Measurements from ENCODE around the gene TADA2B.

TADA2B gene

GRCh38 chr4:7041801-7042502 is 1.2 kb upstream of the TADA2B start:
- no peak for DNase-seq

GRCh38 chr4:7042503-7043283 is 479 bp upstream of the TADA2B start:
- DNase-seq = peak; percentile 93 to 94

DNA sequence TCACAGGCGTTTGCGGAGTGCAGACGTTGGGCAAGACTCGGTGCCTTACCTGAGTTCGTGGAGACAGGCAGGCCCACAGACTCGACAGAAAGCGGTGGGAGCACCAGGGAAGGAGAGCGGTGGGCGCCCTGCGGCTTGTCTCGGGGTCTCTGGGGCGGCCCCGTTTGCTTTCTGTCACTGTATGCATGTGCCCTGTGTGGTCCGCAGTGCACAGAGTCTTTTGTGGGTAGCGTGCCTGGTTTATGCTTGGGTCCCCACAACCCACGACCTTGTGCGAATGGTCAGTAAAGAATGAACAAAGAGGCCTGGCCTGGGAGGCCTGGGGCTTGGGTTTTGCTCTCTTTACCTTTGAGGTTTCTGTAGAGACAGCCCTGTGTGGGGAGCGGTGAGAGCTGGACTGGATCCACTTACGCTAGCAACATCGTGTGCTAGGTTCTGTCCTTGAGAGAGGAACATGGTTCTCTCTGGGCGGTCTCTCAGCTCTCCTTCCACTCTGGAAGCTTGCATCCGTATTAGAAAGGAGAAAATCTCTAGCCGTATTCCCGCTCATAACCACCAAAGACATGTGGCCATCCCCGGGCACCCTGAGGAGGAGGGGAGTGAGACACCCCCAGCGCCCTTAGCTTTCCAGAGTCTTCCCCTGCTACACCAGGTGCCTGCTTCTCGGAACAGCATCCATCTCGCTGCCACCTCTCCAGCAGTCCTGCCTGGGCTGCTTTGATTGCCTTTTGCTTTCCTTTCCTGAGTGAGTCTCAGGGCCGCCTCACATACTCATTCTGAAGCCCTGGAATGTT is 1.2 kb downstream of the TADA2B start:
- DNase-seq = no peak

GRCh38 chr4:7045553-7045952 is 2.4 kb downstream of the TADA2B start:
- no peak for DNase-seq

DNA sequence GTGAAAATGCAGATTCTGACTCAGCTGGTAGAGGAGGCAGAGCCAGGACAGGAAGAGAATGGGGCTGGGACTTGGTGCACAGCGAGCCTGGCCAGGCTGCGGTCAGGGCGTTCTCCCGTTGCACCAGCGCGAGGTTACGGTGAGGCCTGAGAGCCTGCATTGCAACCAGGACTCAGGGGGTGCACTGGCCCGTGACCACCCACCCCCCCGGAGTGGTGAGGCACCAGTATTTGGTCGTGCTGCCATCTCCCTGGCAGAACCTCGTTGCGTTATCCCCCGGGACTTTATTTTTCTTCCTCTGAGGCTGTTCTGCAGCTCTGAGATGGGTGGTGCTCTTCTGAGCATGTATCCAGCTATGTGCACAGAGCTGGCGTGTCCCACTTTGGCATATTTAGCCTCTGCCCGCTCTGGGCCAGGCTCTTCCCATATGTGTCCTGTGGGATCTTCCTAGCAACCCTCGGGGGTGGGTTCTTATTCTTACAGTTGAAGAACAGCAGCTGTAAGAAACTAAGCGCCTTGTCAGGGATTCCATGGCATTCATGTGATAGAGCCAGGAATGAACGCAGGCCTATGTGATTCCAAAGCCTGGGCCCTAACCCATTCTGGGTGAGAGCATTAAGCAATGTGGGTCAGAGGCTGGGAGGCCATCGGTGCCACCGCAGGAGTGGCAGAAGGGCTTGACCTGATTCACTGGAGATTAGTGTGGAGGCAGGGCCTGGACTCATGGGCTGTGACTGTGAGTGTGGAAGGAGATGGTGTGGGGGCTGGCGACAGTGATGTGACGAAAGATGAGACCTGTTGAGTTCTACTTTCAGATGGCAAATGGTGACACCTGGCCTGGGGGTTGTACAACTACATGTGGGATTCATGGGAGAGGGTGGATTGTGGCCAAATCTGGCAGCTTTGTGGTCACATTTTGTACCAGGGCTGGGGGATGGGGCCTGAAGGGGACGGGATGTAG is 3.1 kb downstream of the TADA2B start:
- DNase-seq = no peak

DNA sequence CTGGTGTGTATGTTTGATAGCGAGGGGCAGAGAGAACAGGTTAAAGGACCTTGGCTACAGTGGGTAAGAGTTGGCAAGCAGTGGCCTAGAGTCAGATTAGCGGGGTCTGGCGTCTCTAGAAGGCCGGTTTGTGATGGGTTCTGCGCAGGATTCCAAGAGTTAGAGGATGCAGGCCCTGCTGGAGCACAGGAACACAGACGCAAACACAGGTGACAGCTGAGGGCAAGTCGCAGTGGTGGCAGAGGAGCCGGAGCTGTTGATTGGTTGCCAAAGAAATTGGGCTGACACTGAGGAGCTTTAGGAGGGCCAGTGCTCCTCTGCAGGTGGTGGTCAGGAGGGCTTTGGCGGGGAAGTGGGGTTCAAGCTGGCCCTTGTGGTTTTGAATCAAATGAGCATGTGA is 3.8 kb downstream of the TADA2B start:
- DNase-seq = no peak

DNA sequence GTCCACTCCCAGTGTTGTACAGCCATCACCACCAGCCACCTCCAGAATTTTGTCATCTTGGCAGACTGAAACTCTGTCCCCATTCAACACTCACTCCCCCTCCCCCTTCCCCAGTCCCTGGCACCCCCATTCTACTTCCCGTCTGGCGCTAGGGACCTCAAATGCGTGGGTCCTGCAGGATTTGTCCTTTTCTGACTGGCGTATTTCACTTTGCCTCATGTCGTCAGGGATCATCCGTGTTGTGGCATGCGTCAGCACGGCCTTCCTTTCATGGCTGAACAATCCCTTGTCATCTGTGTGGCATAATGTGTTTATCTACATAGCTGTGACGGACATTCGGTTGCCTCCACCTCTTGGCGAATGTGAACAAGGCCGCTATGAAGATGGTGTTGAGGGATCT is 5.5 kb downstream of the TADA2B start:
- DNase-seq = no peak

DNA sequence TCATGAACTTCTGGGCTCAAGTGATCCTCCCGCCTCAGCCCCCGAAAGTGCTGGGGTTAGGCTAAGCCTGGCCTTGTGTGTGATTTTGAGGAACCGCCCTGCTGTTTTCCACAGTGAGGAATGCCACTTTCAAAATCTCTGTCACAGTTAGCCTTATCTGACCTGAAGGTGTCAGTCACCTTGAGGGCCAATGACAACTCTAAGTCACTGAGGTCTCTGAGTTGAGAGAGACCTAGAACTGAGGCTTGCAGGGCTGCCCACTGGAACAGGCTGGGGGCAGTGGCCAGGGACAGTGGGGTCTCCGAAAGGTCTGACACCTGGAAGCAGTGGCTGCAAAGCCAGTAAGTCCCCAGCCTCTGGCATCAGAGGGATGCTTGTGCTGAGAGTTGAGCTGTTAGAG is 6.1 kb downstream of the TADA2B start:
- DNase-seq = no peak

DNA sequence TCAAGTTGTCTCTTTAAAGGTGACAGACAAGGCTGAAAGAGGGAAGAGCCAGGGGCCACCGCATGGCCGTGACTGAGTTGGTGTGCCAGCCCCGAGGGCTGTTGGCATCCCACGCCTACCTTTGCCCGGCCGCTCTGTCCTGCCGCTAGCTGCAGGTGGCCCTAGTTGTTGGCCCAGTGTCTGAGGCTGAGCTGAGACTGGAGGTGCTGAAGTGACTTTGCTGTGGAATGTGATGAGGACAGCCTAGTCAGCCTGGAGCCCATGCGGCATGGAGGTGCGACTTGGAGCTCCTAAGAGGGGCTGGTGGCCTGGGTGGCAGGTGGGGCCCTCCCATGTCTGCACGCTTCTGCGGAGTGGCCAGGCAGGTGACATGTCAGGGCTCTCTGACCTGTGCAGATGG is 6.6 kb downstream of the TADA2B start:
- no peak for DNase-seq

- DNase-seq = no peak
Observed at GRCh38 chr4:7050481-7051143, 7.4 kb downstream of the TADA2B start.

DNA sequence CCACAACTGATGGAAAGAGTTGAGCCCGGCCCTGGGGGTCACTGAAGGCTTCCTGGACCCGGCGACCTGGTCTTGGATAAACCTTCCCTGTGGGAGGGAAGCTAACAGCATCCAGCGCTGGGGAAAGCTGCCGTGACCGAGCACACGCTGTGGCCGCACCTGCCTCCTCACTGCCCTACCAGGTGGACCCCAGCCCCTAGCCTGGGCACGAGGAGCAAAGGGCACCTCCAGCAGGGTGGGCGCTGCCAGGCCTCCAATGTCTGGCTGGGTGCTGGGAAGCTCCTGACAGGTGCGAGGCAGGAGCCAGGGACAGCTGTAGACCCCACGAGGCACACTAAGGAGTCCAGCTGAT is 7.9 kb downstream of the TADA2B start:
- DNase-seq = no peak

GRCh38 chr4:7051905-7052304 is 8.7 kb downstream of the TADA2B start:
- DNase-seq = no peak

- DNase-seq = no peak
Observed at GRCh38 chr4:7052313-7052712, 9.1 kb downstream of the TADA2B start.

- peak; percentile 18 to 35 for DNase-seq
Observed at GRCh38 chr4:7052923-7053715, 9.9 kb downstream of the TADA2B start.

DNA sequence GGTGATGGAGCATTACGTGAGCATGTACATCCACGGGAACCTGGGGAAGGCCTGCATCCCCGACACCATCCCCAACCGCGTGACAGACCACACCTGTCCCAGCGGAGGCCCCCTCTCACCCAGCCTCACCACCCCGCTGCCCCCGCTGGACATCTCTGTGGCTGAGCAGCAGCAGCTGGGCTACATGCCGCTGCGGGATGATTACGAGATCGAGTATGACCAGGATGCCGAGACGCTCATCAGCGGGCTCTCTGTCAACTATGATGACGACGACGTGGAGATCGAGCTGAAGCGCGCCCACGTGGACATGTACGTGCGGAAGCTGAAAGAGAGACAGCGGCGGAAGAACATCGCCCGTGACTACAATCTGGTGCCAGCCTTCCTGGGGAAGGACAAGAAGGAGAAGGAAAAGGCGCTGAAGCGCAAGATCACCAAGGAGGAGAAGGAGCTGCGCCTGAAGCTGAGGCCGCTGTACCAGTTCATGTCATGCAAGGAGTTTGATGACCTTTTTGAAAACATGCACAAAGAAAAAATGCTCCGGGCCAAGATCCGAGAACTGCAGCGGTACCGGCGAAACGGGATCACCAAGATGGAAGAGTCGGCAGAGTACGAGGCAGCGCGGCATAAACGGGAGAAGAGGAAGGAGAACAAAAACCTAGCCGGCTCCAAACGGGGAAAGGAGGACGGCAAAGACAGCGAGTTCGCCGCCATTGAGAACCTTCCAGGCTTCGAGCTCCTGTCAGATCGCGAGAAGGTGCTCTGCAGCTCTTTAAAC is 11.1 kb downstream of the TADA2B start:
- no peak for DNase-seq

DNA sequence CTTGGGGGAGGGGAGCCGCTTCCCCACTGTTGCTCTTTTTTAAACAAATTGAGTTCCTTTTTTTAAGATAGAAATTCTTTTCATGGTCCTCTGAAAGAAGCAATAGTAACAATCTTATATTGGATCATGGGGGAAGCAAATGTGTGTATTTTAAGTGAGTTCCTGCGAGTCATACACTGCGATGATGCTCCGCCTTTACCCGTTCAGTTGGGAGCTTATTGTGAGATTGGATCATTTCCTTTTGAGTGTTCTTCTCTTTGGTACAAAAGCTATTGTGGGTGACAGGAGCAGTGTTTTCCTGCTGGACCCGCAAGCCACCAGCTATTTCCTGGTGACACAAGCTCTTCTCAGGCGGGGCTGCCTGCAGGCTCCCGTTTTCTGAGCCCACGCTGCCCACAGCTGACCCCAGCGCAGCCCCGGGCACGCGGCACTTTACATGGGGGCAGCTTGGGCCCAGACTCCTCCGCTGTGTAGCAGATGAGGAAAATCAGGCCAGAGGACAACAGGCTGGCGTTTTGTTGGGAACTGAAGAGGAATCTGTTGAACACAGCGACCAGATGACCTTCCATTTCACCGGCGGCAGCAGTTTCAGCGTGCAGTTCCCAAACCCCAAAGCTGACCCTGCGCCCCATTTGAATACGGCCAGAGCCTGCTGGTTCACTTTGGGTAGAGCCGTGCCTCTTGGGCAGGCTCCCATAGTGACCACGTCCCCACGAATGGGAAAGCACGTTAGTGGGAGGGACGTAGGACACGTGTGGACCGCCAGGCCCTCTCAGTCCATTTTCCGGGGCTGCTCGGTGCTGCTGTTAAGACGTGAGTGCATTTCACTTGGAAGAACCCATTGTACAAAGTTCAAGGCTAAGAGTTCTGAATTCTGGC is 12.2 kb downstream of the TADA2B start:
- DNase-seq = peak in 1 of 2 donors; percentile 10

DNA sequence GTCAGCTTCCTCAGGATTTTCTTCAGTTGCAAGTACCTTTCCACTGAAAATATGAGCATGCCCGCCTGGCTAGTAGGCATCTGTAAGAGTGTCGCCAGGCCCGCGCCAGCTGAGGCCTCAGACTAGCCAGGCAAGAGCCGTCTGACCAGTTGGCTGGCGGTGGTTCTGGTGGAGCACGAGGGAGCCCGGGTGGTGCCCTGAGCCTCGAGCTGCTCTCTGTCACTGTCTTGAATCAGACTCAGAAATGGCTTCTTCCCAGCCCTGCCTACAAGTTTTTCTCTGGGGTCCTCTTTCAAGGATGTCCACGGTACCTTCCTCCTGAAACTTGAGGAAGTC is 12.8 kb downstream of the TADA2B start:
- DNase-seq = no peak

DNA sequence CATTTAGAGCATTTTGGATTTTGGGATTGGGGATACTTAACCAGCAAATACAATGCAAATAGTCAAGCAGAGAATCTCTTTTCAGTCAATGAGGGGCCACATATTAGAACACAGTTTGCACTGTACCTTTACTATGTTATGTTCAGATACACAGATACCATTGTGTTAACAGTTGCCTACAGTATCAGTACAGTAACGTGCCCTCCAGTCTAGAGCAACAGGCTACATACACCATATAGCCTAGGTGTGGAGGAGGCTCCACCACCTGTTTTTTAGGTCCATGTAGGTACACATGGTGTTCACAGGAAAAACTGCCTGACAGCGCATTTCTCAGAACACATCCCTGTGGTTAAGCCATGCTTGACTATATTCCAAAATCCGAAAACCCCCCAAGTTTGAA is 15.6 kb downstream of the TADA2B start:
- no peak for DNase-seq

DNA sequence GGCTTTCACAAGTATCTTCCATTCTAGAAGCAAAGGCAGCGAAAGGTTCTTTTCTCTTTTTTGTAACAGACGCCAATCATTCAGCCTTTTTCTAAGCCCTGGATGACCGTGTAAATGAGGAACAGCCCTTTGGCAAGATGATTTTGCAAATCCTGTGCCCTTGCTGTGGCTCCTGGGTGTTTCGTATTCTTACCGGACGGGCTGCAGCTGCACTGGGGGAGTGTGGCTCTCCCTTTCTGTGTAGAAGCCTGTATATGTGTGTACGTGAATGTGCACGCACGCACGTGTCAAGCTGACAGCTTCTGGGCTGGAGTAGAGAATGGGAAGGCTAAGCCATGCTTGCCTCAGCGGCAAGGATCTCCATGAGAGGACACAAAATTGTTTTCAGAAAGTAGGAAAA is 16.5 kb downstream of the TADA2B start:
- peak in 1 of 2 donors; percentile 55 for DNase-seq
